K562 (cell line): Measurements from ENCODE around the gene NTF4. TPM values are rescaled to one million over a fixed set of nuclear protein-coding genes. Genes with fewer than 3 reads are reported as not detected.

Experiments used
- CCAR2 ChIP-seq: fragments of 200-400 bp; formaldehyde crosslinking; IDR thresholded peaks from 2 replicates; pipeline ENCODE4 v1.6.1; 2017; ENCODE audit warnings: mild to moderate bottlenecking, low read depth, low read length
- FOXJ2 ChIP-seq: fragments of 200-800 bp; sonication (Bioruptor generic); IDR thresholded peaks from 2 replicates; pipeline ENCODE4 v1.6.1; 2016; ENCODE audit warnings: missing genetic modification characterization, missing compliant biosample characterization
- IFI16 ChIP-seq: fragments of 250-450 bp; sonication (Bioruptor Pico); IDR thresholded peaks from 2 replicates; pipeline ENCODE4 v2.1.2; 2022; ENCODE audit warnings: mild to moderate bottlenecking, inconsistent platforms
- KAT7 ChIP-seq: sonication (generic); formaldehyde crosslinking; IDR thresholded peaks from 2 replicates; pipeline ENCODE4 v1.8.0; 2022; ENCODE audit warnings: missing genetic modification reagents, mild to moderate bottlenecking, borderline replicate concordance
- NRF1 ChIP-seq, 2 experiments: fragments of 450-650 bp; IDR thresholded peaks in 1 of 2; conservative IDR thresholded peaks in 1 of 2; 2 replicates each; pipeline ENCODE4 v1.6.1; 2014; ENCODE audit warnings: mild to moderate bottlenecking in 2 of 2
- ZBTB1 ChIP-seq: sonication (generic); formaldehyde crosslinking; IDR thresholded peaks from 2 replicates; pipeline ENCODE4 v1.8.1; 2023; ENCODE audit warnings: missing genetic modification reagents, low read depth, mild to moderate bottlenecking, borderline replicate concordance
- ZNF696 ChIP-seq: fragments of 250-450 bp; sonication (Bioruptor Pico); conservative IDR thresholded peaks from 2 replicates; pipeline ENCODE4 v1.4.0; 2020; ENCODE audit warnings: mild to moderate bottlenecking, moderate library complexity
- ZNF75A ChIP-seq: fragments of 450-650 bp; formaldehyde crosslinking; IDR thresholded peaks from 2 replicates; pipeline ENCODE4 v1.4.0; 2020; ENCODE audit warnings: mild to moderate bottlenecking
- polyA plus RNA-seq, 8 experiments: library from polyadenylated mRNA; depleted of rRNA in 4 of 8; stranded (reverse) in 5 of 8; unstranded in 3 of 8; fragments of >200 nt; fragmentation: Nextera tagmentation in 2 of 8; fragmentation: Illumina TruSeq in 1 of 8; extraction: Ambion mirVana in 2 of 8; extraction: Trizol in 1 of 8; gene quantifications; 2 replicates each; pipeline versions ENCODE4 v1.2.1 to v1.2.3, GENCODE V29; 2011 to 2014; ENCODE audit warnings: inconsistent platforms in 1 of 8, missing spikeins in 1 of 8
- total RNA-seq, 7 experiments: library from RNA; depleted of rRNA in 6 of 7; stranded (reverse); fragments of >200 nt in 6 of 7; fragmentation: Illumina TruSeq in 2 of 7; extraction: Trizol in 2 of 7; gene quantifications; 2 replicates each; pipeline versions ENCODE4 v1.2.1 to v1.2.3, GENCODE V29; 2011 to 2021; ENCODE audit warnings: low replicate concordance in 1 of 7
- TF ChIP-seq, protein P1 (sequence below): fragments of 450-650 bp; formaldehyde crosslinking; IDR thresholded peaks from 2 replicates; pipeline ENCODE4 v1.4.0; 2020; ENCODE audit warnings: mild to moderate bottlenecking, mixed read lengths
- TF ChIP-seq, protein P2 (sequence below): fragments of 250-450 bp; sonication (Bioruptor Pico); IDR thresholded peaks from 2 replicates; pipeline ENCODE4 v1.5.0; 2020; ENCODE audit warnings: mild to moderate bottlenecking
- TF ChIP-seq, protein P3 (sequence below): sonication (generic); formaldehyde crosslinking; IDR thresholded peaks from 2 replicates; pipeline ENCODE4 v1.8.0; 2022; ENCODE audit warnings: mild to moderate bottlenecking, missing genetic modification reagents
- TF ChIP-seq, protein P4 (sequence below): IDR thresholded peaks from 2 replicates; pipeline ENCODE4 v1.6.1; 2011; ENCODE audit warnings: borderline replicate concordance, low read depth, mild to moderate bottlenecking, moderate library complexity, low read length; ENCODE audit not compliant: insufficient read depth, poor library complexity, severe bottlenecking
- TF ChIP-seq, protein P5 (sequence below): fragments of 200-400 bp; formaldehyde crosslinking; IDR thresholded peaks from 2 replicates; pipeline ENCODE4 v1.6.1; 2017; ENCODE audit warnings: mild to moderate bottlenecking, low read depth, low read length, moderate library complexity

Gene NTF4
- total and polyA plus RNA-seq, 9 of the 15 experiments (the other 6 are each of a cell fraction or from before 2014, with no cell fraction given): not detected

DNA sequence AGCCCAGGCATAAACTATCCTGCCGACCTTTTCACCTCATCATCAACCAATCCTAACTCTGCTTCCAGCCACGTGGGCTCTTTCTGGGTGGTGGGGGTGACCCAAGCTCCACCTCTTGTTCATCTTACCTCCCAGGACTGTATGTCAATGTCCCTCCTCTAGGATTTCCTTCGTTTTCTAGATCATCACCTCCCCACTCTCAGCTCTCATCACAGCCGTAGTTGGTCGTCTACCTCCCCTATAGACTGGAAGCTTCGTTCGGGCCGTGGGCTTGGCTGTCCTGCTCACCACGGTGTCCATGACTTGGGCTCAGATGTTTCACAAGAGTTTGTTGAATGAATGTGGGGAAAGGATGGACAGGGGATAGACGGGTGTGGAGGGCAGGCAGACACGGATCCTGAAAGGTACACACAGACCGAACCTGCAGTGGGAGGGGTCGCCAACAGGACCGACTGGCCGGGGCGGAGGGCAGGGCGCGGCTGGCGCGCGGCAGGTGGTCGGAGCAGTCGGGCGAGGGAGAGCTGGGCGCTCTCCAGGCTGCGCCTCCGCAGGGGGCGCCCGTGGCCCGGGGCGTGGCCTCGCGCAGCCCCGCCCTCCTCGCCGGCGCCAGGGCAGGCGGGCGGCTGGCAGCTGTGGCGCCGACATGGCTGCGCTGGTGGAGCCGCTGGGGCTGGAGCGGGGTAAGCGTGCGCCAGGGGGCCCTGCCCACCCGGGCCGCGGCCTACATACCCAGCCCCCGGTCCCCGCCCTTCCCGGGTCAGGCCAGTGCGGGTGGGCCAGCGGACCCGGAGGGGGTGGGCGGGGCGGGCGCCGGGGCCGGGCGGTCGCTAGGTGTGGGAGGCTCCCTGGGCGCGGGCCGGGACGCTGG lies 49.4 kb upstream of the NTF4 start, which contains the start of gene LIN7B (continued):
- TF ChIP-seq NRF1 (conservative IDR thresholded peaks at IDR 0.05 in 1 of 2, IDR thresholded peaks at IDR 0.05 in 1 of 2) (peak; percentile 71 to 80), ZBTB1 (0 out of 2 replicates have a peak, but pooled peaks have one; percentile 28), IFI16 (no peak), KAT7 (CRISPR knock-in tag) (peak; percentile 74; the same call in 1 of the 2 replicates), FOXJ2 (tag) (no peak), ZNF75A (no peak), CCAR2 (no peak), ZNF696 (CRISPR knock-in tag) (no peak)
- TF ChIP-seq, protein P1, sequence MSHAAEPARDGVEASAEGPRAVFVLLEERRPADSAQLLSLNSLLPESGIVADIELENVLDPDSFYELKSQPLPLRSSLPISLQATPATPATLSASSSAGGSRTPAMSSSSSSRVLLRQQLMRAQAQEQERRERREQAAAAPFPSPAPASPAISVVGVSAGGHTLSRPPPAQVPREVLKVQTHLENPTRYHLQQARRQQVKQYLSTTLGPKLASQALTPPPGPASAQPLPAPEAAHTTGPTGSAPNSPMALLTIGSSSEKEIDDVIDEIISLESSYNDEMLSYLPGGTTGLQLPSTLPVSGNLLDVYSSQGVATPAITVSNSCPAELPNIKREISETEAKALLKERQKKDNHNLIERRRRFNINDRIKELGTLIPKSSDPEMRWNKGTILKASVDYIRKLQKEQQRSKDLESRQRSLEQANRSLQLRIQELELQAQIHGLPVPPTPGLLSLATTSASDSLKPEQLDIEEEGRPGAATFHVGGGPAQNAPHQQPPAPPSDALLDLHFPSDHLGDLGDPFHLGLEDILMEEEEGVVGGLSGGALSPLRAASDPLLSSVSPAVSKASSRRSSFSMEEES (CRISPR knock-in tag): no peak
- TF ChIP-seq, protein P2, sequence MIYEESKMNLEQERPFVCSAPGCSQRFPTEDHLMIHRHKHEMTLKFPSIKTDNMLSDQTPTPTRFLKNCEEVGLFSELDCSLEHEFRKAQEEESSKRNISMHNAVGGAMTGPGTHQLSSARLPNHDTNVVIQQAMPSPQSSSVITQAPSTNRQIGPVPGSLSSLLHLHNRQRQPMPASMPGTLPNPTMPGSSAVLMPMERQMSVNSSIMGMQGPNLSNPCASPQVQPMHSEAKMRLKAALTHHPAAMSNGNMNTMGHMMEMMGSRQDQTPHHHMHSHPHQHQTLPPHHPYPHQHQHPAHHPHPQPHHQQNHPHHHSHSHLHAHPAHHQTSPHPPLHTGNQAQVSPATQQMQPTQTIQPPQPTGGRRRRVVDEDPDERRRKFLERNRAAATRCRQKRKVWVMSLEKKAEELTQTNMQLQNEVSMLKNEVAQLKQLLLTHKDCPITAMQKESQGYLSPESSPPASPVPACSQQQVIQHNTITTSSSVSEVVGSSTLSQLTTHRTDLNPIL (CRISPR knock-in tag): no peak
- TF ChIP-seq, protein P3, sequence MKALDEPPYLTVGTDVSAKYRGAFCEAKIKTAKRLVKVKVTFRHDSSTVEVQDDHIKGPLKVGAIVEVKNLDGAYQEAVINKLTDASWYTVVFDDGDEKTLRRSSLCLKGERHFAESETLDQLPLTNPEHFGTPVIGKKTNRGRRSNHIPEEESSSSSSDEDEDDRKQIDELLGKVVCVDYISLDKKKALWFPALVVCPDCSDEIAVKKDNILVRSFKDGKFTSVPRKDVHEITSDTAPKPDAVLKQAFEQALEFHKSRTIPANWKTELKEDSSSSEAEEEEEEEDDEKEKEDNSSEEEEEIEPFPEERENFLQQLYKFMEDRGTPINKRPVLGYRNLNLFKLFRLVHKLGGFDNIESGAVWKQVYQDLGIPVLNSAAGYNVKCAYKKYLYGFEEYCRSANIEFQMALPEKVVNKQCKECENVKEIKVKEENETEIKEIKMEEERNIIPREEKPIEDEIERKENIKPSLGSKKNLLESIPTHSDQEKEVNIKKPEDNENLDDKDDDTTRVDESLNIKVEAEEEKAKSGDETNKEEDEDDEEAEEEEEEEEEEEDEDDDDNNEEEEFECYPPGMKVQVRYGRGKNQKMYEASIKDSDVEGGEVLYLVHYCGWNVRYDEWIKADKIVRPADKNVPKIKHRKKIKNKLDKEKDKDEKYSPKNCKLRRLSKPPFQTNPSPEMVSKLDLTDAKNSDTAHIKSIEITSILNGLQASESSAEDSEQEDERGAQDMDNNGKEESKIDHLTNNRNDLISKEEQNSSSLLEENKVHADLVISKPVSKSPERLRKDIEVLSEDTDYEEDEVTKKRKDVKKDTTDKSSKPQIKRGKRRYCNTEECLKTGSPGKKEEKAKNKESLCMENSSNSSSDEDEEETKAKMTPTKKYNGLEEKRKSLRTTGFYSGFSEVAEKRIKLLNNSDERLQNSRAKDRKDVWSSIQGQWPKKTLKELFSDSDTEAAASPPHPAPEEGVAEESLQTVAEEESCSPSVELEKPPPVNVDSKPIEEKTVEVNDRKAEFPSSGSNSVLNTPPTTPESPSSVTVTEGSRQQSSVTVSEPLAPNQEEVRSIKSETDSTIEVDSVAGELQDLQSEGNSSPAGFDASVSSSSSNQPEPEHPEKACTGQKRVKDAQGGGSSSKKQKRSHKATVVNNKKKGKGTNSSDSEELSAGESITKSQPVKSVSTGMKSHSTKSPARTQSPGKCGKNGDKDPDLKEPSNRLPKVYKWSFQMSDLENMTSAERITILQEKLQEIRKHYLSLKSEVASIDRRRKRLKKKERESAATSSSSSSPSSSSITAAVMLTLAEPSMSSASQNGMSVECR (CRISPR knock-in tag): peak; percentile 73
- TF ChIP-seq, protein P4, sequence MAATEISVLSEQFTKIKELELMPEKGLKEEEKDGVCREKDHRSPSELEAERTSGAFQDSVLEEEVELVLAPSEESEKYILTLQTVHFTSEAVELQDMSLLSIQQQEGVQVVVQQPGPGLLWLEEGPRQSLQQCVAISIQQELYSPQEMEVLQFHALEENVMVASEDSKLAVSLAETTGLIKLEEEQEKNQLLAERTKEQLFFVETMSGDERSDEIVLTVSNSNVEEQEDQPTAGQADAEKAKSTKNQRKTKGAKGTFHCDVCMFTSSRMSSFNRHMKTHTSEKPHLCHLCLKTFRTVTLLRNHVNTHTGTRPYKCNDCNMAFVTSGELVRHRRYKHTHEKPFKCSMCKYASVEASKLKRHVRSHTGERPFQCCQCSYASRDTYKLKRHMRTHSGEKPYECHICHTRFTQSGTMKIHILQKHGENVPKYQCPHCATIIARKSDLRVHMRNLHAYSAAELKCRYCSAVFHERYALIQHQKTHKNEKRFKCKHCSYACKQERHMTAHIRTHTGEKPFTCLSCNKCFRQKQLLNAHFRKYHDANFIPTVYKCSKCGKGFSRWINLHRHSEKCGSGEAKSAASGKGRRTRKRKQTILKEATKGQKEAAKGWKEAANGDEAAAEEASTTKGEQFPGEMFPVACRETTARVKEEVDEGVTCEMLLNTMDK: peak; percentile 85
- TF ChIP-seq, protein P5, sequence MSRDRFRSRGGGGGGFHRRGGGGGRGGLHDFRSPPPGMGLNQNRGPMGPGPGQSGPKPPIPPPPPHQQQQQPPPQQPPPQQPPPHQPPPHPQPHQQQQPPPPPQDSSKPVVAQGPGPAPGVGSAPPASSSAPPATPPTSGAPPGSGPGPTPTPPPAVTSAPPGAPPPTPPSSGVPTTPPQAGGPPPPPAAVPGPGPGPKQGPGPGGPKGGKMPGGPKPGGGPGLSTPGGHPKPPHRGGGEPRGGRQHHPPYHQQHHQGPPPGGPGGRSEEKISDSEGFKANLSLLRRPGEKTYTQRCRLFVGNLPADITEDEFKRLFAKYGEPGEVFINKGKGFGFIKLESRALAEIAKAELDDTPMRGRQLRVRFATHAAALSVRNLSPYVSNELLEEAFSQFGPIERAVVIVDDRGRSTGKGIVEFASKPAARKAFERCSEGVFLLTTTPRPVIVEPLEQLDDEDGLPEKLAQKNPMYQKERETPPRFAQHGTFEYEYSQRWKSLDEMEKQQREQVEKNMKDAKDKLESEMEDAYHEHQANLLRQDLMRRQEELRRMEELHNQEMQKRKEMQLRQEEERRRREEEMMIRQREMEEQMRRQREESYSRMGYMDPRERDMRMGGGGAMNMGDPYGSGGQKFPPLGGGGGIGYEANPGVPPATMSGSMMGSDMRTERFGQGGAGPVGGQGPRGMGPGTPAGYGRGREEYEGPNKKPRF: no peak
